H7 (cell line): ENCODE data around the gene WNT2. TPM values are rescaled to one million over a fixed set of nuclear protein-coding genes. Genes with fewer than 3 reads are reported as not detected.

Source experiments
- DNase-seq: peaks from one replicate; pipeline ENCODE4 v3.0.0; 2012
- H3K27me3 ChIP-seq: 2 replicates; pipeline ENCODE4 v1.6.0; 2011; ENCODE audit warnings: mild to moderate bottlenecking, low read length; ENCODE audit not compliant: control insufficient read depth, insufficient read depth
- H3K36me3 ChIP-seq: replicated peaks from 2 replicates; pipeline ENCODE4 v1.5.1; 2011; ENCODE audit warnings: low read length; ENCODE audit not compliant: control insufficient read depth, insufficient read depth
- H3K4me3 ChIP-seq: 2 replicates; pipeline ENCODE4 v1.5.1; 2011; ENCODE audit warnings: low read depth, mild to moderate bottlenecking, control low read depth, low read length, moderate library complexity; ENCODE audit not compliant: insufficient read depth
- total RNA-seq: library from RNA; depleted of rRNA; stranded (reverse); fragments of >200 nt; shearing (Covaris generic); gene quantifications from 2 replicates; pipeline ENCODE4 v1.2.3, GENCODE V29; 2014; rRNA removed

WNT2 gene
- total RNA-seq, 1 experiment from 2014 or later = not detected

DNA sequence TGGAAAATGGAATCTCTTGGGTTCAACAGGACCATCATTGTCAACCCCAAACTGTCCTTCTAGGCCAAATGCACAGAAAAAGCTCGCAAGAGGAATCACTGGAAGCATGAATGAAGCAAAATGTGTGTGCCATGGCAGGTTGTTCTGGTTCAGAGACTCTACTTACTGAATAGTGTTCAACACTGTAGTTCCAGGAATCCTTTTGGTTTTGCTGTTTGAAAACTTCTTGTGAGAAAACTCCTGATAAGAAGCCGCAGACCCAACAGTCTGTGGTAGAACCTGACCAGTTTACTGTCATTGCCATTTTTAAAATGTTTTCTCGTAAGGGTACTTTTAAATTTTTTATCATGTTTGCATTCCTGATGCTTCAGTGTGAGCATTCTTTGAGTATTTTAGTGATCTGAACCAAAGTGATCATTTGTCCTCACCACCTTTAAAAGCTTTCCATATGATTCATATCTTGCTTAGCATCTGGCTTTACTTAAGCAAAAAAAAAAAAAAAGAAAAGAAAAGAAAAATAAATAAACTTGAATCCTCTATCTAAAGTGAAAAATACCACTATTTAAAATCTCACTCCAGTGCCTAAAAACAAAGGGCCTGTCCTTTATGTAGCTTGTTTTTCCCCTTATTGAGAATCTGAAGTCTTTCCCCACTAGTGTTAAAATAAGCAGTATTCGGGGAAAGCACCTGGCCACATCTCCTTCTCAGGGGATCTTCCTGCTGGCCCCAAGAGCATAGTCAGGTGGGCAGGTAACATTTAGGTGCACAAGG, 92.4 kb downstream of the WNT2 start:
- no peak for DNase-seq
- Histone ChIP-seq H3K4me3 (no peak overlapping the region), H3K36me3 (no peaks in the 10 kb centered on the region), H3K27me3 (no peaks in the 10 kb centered on the region)

DNA sequence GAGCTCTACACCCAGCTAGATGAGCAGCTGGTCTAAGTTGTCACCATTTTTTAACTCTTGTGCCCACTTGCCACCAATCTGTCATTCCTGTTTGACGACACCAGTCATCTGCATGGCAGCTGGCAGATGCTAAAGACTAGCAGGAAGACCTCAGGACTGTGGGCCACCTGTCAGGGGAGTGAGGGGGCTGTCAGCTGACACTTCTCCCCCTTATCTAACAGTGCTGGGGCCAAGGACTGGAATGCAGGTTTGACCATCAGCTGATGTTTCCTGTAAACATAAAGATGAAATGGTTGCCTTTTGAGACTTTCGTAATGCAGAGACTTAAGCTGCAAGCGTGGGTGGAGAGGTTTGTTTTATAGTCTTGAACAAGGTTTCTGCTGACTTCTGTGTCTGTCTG, 93.5 kb downstream of the WNT2 start:
- no peaks in the 10 kb centered on the region for H3K27me3 ChIP-seq
- H3K36me3 ChIP-seq = no peaks in the 10 kb centered on the region
- DNase-seq = no peak
- H3K4me3 ChIP-seq = no peak overlapping the region

- no peaks in the 10 kb centered on the region for H3K27me3 ChIP-seq
- H3K36me3 ChIP-seq = no peaks in the 10 kb centered on the region
- no peak for DNase-seq
- no peak overlapping the region for H3K4me3 ChIP-seq
These were observed 95.8 kb downstream of the WNT2 start for GRCh38 chr7:117227091-117227490.

GRCh38 chr7:117225536-117225935, 97.3 kb downstream of the WNT2 start:
- H3K27me3 ChIP-seq = no peaks in the 10 kb centered on the region
- no peak overlapping the region for H3K4me3 ChIP-seq
- no peaks in the 10 kb centered on the region for H3K36me3 ChIP-seq
- no peak for DNase-seq

Other genes with a start within 250 kb of the WNT2 start
- gene ASZ1, start 104.4 kb upstream of the WNT2 start, total RNA-seq = not detected in 2 replicates
- gene CFTR, start 157.0 kb upstream of the WNT2 start, total RNA-seq = 0.04 and 0.17 TPM in 2 replicates